ENCODE results near the gene TVP23C. TPM values are rescaled to one million over a fixed set of nuclear protein-coding genes. Genes with fewer than 3 reads are reported as not detected.

TVP23C gene
- total and polyA plus RNA-seq, 2 experiments from 2014 or later: 10.4 to 31.7 TPM

DNA sequence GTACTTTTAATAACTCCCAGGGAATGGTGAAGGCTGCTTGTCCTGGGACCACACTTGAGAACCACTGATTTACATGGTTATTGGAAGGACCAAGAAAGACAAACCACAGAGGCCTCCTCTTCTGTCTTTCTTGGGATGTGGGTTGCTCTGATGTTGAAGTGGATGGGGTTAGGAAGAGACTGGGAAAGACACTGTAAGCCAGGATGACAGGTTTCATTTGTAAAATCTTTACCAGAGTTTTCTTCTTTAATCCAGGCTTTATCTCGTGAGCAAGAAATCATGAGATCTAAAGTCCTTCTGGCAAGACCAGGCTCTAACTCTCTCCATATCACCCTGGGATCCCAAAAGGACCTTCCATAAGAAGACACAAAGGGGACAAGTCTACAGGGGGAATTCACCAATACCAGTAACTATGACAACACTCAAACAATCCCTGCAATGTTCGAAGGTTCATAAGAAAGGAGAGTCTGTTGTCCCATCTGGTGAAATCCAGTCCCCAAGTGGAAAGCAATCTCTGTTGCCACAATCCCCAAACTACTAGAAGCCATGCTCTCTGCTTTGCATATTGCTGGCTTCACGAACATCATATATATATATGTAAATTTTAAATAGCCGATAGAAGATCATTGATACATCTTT, 51.1 kb downstream of the TVP23C start:
- Histone ChIP-seq H3K4me3 (no peak overlapping the region), H3K4me2 (no peak overlapping the region), H3K27me3 (ENCODE audit: insufficient read depth) (no peaks in the 10 kb centered on the region), H3K4me1 (ENCODE audit: insufficient read depth) (no peaks in the 10 kb centered on the region), H2AFZ (no peak overlapping the region), H3K79me2 (replicated peaks; ENCODE audit: insufficient read depth) (no peaks in the 10 kb centered on the region), H3K36me3 (ENCODE audit: insufficient read depth) (peaks cover 6% of the 10 kb centered on the region; the same call in 1 of the 2 replicates), H3K27ac (ENCODE audit: low read depth) (no peak overlapping the region), H4K20me1 (replicated peaks; ENCODE audit: insufficient read depth) (peaks cover 5% of the 10 kb centered on the region; the same call in 1 of the 2 replicates), H3F3A (replicated peaks; ENCODE audit: low read depth) (no peaks in the 10 kb centered on the region), H3K9me2 (ENCODE audit: insufficient read depth) (no peaks in the 10 kb centered on the region)
- Mint-ChIP-seq H3K4me1 (no peaks in the 10 kb centered on the region; the same call in 2 of the 3 replicates), H3K27me3 (ENCODE audit: insufficient read depth, low read depth, poor library complexity) (peaks cover 4% of the 10 kb centered on the region), H3K4me3 (no peak overlapping the region), H3K36me3 (ENCODE audit: low read depth) (peaks cover 46% of the 10 kb centered on the region), H3K9me3 (no peaks in the 10 kb centered on the region; the same call in 2 of the 3 replicates), H3K27ac (no peak overlapping the region)
- no peak for DNase-seq (ENCODE audit: low spot score)
- TF ChIP-seq POLR2AphosphoS5 (IDR thresholded peaks at IDR 0.05; ENCODE audit: low read depth) (no peak), CREB1 (CRISPR knock-in tag; IDR thresholded peaks at IDR 0.05; ENCODE audit: low read depth) (no peak), NANOG (IDR thresholded peaks at IDR 0.05; ENCODE audit: borderline replicate concordance) (no peak), STAT1 (IDR thresholded peaks at IDR 0.05; ENCODE audit: unreplicated experiment) (no peak), ZNF114 (CRISPR knock-in tag; IDR thresholded peaks at IDR 0.05) (no peak), EZH2phosphoT487 (IDR thresholded peaks at IDR 0.05; ENCODE audit: unreplicated experiment) (no peak), EZH2 (IDR thresholded peaks at IDR 0.05; ENCODE audit: low read depth, unreplicated experiment) (no peak), ZNF331 (CRISPR knock-in tag; IDR thresholded peaks at IDR 0.05; ENCODE audit: low read depth) (no peak), JUNB (IDR thresholded peaks at IDR 0.05; ENCODE audit: unreplicated experiment) (no peak)
- TF ChIP-seq, protein P1, sequence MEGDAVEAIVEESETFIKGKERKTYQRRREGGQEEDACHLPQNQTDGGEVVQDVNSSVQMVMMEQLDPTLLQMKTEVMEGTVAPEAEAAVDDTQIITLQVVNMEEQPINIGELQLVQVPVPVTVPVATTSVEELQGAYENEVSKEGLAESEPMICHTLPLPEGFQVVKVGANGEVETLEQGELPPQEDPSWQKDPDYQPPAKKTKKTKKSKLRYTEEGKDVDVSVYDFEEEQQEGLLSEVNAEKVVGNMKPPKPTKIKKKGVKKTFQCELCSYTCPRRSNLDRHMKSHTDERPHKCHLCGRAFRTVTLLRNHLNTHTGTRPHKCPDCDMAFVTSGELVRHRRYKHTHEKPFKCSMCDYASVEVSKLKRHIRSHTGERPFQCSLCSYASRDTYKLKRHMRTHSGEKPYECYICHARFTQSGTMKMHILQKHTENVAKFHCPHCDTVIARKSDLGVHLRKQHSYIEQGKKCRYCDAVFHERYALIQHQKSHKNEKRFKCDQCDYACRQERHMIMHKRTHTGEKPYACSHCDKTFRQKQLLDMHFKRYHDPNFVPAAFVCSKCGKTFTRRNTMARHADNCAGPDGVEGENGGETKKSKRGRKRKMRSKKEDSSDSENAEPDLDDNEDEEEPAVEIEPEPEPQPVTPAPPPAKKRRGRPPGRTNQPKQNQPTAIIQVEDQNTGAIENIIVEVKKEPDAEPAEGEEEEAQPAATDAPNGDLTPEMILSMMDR (conservative IDR thresholded peaks at IDR 0.05; ENCODE audit: low read depth in 2 of 2): no peak
- TF ChIP-seq, protein P2, sequence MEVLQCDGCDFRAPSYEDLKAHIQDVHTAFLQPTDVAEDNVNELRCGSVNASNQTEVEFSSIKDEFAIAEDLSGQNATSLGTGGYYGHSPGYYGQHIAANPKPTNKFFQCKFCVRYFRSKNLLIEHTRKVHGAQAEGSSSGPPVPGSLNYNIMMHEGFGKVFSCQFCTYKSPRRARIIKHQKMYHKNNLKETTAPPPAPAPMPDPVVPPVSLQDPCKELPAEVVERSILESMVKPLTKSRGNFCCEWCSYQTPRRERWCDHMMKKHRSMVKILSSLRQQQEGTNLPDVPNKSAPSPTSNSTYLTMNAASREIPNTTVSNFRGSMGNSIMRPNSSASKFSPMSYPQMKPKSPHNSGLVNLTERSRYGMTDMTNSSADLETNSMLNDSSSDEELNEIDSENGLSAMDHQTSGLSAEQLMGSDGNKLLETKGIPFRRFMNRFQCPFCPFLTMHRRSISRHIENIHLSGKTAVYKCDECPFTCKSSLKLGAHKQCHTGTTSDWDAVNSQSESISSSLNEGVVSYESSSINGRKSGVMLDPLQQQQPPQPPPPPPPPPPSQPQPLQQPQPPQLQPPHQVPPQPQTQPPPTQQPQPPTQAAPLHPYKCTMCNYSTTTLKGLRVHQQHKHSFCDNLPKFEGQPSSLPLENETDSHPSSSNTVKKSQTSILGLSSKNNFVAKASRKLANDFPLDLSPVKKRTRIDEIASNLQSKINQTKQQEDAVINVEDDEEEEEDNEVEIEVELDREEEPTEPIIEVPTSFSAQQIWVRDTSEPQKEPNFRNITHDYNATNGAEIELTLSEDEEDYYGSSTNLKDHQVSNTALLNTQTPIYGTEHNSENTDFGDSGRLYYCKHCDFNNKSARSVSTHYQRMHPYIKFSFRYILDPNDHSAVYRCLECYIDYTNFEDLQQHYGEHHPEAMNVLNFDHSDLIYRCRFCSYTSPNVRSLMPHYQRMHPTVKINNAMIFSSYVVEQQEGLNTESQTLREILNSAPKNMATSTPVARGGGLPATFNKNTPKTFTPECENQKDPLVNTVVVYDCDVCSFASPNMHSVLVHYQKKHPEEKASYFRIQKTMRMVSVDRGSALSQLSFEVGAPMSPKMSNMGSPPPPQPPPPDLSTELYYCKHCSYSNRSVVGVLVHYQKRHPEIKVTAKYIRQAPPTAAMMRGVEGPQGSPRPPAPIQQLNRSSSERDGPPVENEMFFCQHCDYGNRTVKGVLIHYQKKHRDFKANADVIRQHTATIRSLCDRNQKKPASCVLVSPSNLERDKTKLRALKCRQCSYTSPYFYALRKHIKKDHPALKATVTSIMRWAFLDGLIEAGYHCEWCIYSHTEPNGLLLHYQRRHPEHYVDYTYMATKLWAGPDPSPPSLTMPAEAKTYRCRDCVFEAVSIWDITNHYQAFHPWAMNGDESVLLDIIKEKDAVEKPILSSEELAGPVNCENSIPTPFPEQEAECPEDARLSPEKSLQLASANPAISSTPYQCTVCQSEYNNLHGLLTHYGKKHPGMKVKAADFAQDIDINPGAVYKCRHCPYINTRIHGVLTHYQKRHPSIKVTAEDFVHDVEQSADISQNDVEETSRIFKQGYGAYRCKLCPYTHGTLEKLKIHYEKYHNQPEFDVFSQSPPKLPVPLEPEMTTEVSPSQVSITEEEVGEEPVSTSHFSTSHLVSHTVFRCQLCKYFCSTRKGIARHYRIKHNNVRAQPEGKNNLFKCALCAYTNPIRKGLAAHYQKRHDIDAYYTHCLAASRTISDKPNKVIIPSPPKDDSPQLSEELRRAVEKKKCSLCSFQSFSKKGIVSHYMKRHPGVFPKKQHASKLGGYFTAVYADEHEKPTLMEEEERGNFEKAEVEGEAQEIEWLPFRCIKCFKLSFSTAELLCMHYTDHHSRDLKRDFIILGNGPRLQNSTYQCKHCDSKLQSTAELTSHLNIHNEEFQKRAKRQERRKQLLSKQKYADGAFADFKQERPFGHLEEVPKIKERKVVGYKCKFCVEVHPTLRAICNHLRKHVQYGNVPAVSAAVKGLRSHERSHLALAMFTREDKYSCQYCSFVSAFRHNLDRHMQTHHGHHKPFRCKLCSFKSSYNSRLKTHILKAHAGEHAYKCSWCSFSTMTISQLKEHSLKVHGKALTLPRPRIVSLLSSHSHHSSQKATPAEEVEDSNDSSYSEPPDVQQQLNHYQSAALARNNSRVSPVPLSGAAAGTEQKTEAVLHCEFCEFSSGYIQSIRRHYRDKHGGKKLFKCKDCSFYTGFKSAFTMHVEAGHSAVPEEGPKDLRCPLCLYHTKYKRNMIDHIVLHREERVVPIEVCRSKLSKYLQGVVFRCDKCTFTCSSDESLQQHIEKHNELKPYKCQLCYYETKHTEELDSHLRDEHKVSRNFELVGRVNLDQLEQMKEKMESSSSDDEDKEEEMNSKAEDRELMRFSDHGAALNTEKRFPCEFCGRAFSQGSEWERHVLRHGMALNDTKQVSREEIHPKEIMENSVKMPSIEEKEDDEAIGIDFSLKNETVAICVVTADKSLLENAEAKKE (CRISPR knock-in tag; IDR thresholded peaks at IDR 0.05): no peak
- TF ChIP-seq, protein P3, sequence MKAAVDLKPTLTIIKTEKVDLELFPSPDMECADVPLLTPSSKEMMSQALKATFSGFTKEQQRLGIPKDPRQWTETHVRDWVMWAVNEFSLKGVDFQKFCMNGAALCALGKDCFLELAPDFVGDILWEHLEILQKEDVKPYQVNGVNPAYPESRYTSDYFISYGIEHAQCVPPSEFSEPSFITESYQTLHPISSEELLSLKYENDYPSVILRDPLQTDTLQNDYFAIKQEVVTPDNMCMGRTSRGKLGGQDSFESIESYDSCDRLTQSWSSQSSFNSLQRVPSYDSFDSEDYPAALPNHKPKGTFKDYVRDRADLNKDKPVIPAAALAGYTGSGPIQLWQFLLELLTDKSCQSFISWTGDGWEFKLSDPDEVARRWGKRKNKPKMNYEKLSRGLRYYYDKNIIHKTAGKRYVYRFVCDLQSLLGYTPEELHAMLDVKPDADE (IDR thresholded peaks at IDR 0.05): no peak
- TF ChIP-seq, protein P4, sequence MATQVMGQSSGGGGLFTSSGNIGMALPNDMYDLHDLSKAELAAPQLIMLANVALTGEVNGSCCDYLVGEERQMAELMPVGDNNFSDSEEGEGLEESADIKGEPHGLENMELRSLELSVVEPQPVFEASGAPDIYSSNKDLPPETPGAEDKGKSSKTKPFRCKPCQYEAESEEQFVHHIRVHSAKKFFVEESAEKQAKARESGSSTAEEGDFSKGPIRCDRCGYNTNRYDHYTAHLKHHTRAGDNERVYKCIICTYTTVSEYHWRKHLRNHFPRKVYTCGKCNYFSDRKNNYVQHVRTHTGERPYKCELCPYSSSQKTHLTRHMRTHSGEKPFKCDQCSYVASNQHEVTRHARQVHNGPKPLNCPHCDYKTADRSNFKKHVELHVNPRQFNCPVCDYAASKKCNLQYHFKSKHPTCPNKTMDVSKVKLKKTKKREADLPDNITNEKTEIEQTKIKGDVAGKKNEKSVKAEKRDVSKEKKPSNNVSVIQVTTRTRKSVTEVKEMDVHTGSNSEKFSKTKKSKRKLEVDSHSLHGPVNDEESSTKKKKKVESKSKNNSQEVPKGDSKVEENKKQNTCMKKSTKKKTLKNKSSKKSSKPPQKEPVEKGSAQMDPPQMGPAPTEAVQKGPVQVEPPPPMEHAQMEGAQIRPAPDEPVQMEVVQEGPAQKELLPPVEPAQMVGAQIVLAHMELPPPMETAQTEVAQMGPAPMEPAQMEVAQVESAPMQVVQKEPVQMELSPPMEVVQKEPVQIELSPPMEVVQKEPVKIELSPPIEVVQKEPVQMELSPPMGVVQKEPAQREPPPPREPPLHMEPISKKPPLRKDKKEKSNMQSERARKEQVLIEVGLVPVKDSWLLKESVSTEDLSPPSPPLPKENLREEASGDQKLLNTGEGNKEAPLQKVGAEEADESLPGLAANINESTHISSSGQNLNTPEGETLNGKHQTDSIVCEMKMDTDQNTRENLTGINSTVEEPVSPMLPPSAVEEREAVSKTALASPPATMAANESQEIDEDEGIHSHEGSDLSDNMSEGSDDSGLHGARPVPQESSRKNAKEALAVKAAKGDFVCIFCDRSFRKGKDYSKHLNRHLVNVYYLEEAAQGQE (IDR thresholded peaks at IDR 0.05; ENCODE audit: unreplicated experiment): no peak
- no peak for ATAC-seq
